K562 (cell line): ENCODE measurements around the gene RNASEH1. TPM values are rescaled to one million over a fixed set of nuclear protein-coding genes. Genes with fewer than 3 reads are reported as not detected.

ENCODE experiments used
- CLOCK ChIP-seq: fragments of 250-450 bp; sonication (Bioruptor Pico); IDR thresholded peaks from 2 replicates; pipeline ENCODE4 v1.4.0; 2020; ENCODE audit warnings: mild to moderate bottlenecking, moderate library complexity, borderline replicate concordance
- ELF2 ChIP-seq: fragments of 250-450 bp; sonication (Bioruptor Pico); IDR thresholded peaks from 2 replicates; pipeline ENCODE4 v1.5.0; 2021; ENCODE audit warnings: mild to moderate bottlenecking
- GABPA ChIP-seq: fragments of 200-800 bp; sonication (Bioruptor generic); conservative IDR thresholded peaks from 2 replicates; pipeline ENCODE4 v1.6.1; 2016; ENCODE audit warnings: low read depth, missing genetic modification characterization, missing compliant biosample characterization
- MAFF ChIP-seq: IDR thresholded peaks from 2 replicates; pipeline ENCODE4 v1.6.1; 2012; ENCODE audit warnings: low read length, improper control_type of control experiment
- MBD2 ChIP-seq: sonication (generic); IDR thresholded peaks from 2 replicates; pipeline ENCODE4 v1.6.1; 2016; ENCODE audit warnings: low read depth, borderline replicate concordance
- NUFIP1 ChIP-seq: fragments of 450-650 bp; IDR thresholded peaks from 2 replicates; pipeline ENCODE4 v1.6.1; 2018; ENCODE audit not compliant: partially characterized antibody
- PBX2 ChIP-seq, 2 experiments: IDR thresholded peaks in 1 of 2; conservative IDR thresholded peaks in 1 of 2; 2 replicates each; pipeline ENCODE4 v1.6.1; 2016; ENCODE audit warnings: low read depth in 2 of 2, mild to moderate bottlenecking in 1 of 2, missing compliant biosample characterization in 1 of 2, missing genetic modification characterization in 1 of 2, moderate library complexity in 1 of 2
- PTTG1 ChIP-seq: fragments of 450-650 bp; IDR thresholded peaks from 2 replicates; pipeline ENCODE4 v1.6.1; 2016; ENCODE audit warnings: low read depth, mild to moderate bottlenecking, missing genetic modification characterization, missing compliant biosample characterization
- ZNF407 ChIP-seq: fragments of 450-650 bp; IDR thresholded peaks from 2 replicates; pipeline ENCODE4 v1.6.1; 2016; ENCODE audit warnings: low read depth
- ZNF717 ChIP-seq: fragments of 250-450 bp; sonication (Bioruptor Pico); IDR thresholded peaks from 2 replicates; pipeline ENCODE4 v1.5.0; 2021
- polyA plus RNA-seq, 8 experiments: library from polyadenylated mRNA; depleted of rRNA in 4 of 8; stranded (reverse) in 5 of 8; unstranded in 3 of 8; fragments of >200 nt; fragmentation: Nextera tagmentation in 2 of 8; fragmentation: Illumina TruSeq in 1 of 8; extraction: Ambion mirVana in 2 of 8; extraction: Trizol in 1 of 8; gene quantifications; 2 replicates each; pipeline versions ENCODE4 v1.2.1 to v1.2.3, GENCODE V29; 2011 to 2014; ENCODE audit warnings: inconsistent platforms in 1 of 8, missing spikeins in 1 of 8
- total RNA-seq, 7 experiments: library from RNA; depleted of rRNA in 6 of 7; stranded (reverse); fragments of >200 nt in 6 of 7; fragmentation: Illumina TruSeq in 2 of 7; extraction: Trizol in 2 of 7; gene quantifications; 2 replicates each; pipeline versions ENCODE4 v1.2.1 to v1.2.3, GENCODE V29; 2011 to 2021; ENCODE audit warnings: low replicate concordance in 1 of 7

RNASEH1 gene
- total and polyA plus RNA-seq, 9 of the 15 experiments (the other 6 are each of a cell fraction or from before 2014, with no cell fraction given), result 25.7 to 47.5 (median 42.8) TPM

- TF ChIP-seq PBX2 (CRISPR knock-in tag; IDR thresholded peaks at IDR 0.05; ENCODE audit: low read depth) (no peak), PBX2 (tag; conservative IDR thresholded peaks at IDR 0.05; ENCODE audit: low read depth) (no peak), PTTG1 (tag) (no peak), ZNF717 (CRISPR knock-in tag) (no peak), CLOCK (CRISPR knock-in tag) (no peak), ZNF407 (no peak), GABPA (tag) (no peak), ELF2 (no peak), MAFF (peak; percentile 54), MBD2 (no peak), NUFIP1 (no peak)
Measured at GRCh38 chr2:3542107-3542506, 16.0 kb downstream of the RNASEH1 start (continued).
